ENCODE data around the gene DZIP1. TPM values are rescaled to one million over a fixed set of nuclear protein-coding genes. Genes with fewer than 3 reads are reported as not detected.
"Not testable (repeated sequence)": the region's sequence is repeated elsewhere in the genome, so short reads cannot be mapped to it uniquely, and the experiment has no call there.

DZIP1 gene
- total RNA-seq, 1 donor from 2014 or later, result 62.8 TPM

GRCh38 chr13:95678967-95679366, 34.5 kb upstream of the DZIP1 start:
- no peaks in the 10 kb centered on the region for H3K27me3 Mint-ChIP-seq (ENCODE audit: low read depth)
- peak overlapping the region; percentile 95 for H3K4me3 Mint-ChIP-seq
- peaks cover 4% of the 10 kb centered on the region for H3K36me3 Mint-ChIP-seq
- TF ChIP-seq CTCF (IDR thresholded peaks at IDR 0.05; ENCODE audit: unreplicated experiment), result no peak
- peak overlapping the region; percentile 3 for H3K27ac Mint-ChIP-seq
- DNase-seq (ENCODE audit: low spot score in 2 of 2, unreplicated experiment in 2 of 2), result no peak
- H3K9me3 Mint-ChIP-seq, result peaks cover 6% of the 10 kb centered on the region
- H3K4me1 Mint-ChIP-seq, result peaks cover 52% of the 10 kb centered on the region

GRCh38 chr13:95677564-95678266, 33.2 kb upstream of the DZIP1 start:
- TF ChIP-seq CTCF (IDR thresholded peaks at IDR 0.05; ENCODE audit: unreplicated experiment), result no peak
- Mint-ChIP-seq H3K9me3 (peaks cover 12% of the 10 kb centered on the region), H3K27me3 (ENCODE audit: low read depth) (no peaks in the 10 kb centered on the region), H3K4me1 (peaks cover 57% of the 10 kb centered on the region), H3K27ac (peak overlapping the region; percentile 97), H3K36me3 (peaks cover 10% of the 10 kb centered on the region), H3K4me3 (peak overlapping the region; percentile 95)
- no peak for DNase-seq (ENCODE audit: low spot score in 2 of 2, unreplicated experiment in 2 of 2)

- peak within 1 kb of the TSS; percentile 99 for H3K27ac Mint-ChIP-seq
- peak within 1 kb of the TSS; percentile 95 for H3K4me3 Mint-ChIP-seq
- H3K27me3 Mint-ChIP-seq (ENCODE audit: low read depth), result no peaks in the 10 kb centered on the region
Measured at GRCh38 chr13:95676762-95677563, 32.5 kb upstream of the DZIP1 start, which contains the start of gene DNAJC3. TSS of gene DNAJC3 (plus strand) at chr13:95677139. CDS start at chr13:95677256, 117 bp downstream.

GRCh38 chr13:95676105-95676761, 31.7 kb upstream of the DZIP1 start:
- Mint-ChIP-seq H3K9me3 (peaks cover 19% of the 10 kb centered on the region), H3K4me1 (peaks cover 51% of the 10 kb centered on the region), H3K27me3 (ENCODE audit: low read depth) (no peaks in the 10 kb centered on the region), H3K36me3 (peaks cover 19% of the 10 kb centered on the region), H3K4me3 (peak overlapping the region; percentile 95), H3K27ac (peak overlapping the region; percentile 99)
- DNase-seq (ENCODE audit: low spot score in 2 of 2, unreplicated experiment in 2 of 2), result peak in 1 of 2 experiments; percentile 42
- no peak for TF ChIP-seq CTCF (IDR thresholded peaks at IDR 0.05; ENCODE audit: unreplicated experiment)

More at GRCh38 chr13:95676762-95677563, 32.5 kb upstream of the DZIP1 start, which contains the start of gene DNAJC3:
- peaks cover 16% of the 10 kb centered on the region for H3K9me3 Mint-ChIP-seq
- DNase-seq (ENCODE audit: low spot score in 2 of 2, unreplicated experiment in 2 of 2), result peak; percentile 96 to 99
- H3K36me3 Mint-ChIP-seq, result peaks cover 13% of the 10 kb centered on the region
- TF ChIP-seq CTCF (IDR thresholded peaks at IDR 0.05; ENCODE audit: unreplicated experiment), result no peak
- H3K4me1 Mint-ChIP-seq, result peaks cover 54% of the 10 kb centered on the region

- Mint-ChIP-seq H3K27ac (no peak overlapping the region), H3K4me3 (no peak overlapping the region), H3K27me3 (ENCODE audit: low read depth) (no peaks in the 10 kb centered on the region), H3K36me3 (peaks cover 39% of the 10 kb centered on the region), H3K4me1 (peaks cover 21% of the 10 kb centered on the region), H3K9me3 (peaks cover 58% of the 10 kb centered on the region)
- no peak for DNase-seq (ENCODE audit: low spot score in 2 of 2, unreplicated experiment in 2 of 2)
- no peak for TF ChIP-seq CTCF (IDR thresholded peaks at IDR 0.05; ENCODE audit: unreplicated experiment)
Measured at GRCh38 chr13:95671597-95671996, 27.1 kb upstream of the DZIP1 start.

- DNase-seq (ENCODE audit: low spot score in 2 of 2, unreplicated experiment in 2 of 2); H3K27me3 Mint-ChIP-seq (ENCODE audit: low read depth); H3K4me1 Mint-ChIP-seq; H3K27ac Mint-ChIP-seq; H3K4me3 Mint-ChIP-seq: not testable (repeated sequence)
- Mint-ChIP-seq H3K9me3 (peaks cover 72% of the 10 kb centered on the region), H3K36me3 (peaks cover 33% of the 10 kb centered on the region)
Measured at GRCh38 chr13:95667235-95667634, 22.7 kb upstream of the DZIP1 start.

Measured in mesothelial cell of epicardium (in vitro differentiated cells).